Measurements from ENCODE around the gene PATJ.
"Not testable (repeated sequence)": the region's sequence is repeated elsewhere in the genome, so short reads cannot be mapped to it uniquely, and the experiment has no call there.

PATJ gene

DNA sequence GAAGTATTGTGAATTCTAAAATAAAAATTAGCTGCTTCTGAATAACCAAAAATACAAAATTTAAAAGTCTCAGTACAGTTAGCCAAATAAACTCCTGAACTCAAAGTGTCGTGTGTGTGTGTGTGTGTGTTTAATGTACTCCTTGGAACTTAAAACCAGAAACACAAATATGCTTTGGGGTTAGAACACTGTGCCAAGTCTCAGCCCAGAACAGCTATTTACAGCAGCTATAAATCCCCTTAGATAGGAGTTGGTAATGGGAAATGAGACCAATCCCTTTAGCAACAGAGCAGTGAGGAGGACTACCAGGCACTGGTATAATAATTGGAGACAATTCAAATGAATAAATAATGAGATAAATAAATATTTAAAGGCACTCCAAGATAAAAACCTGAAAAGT lies 83.1 kb downstream of the PATJ start:
- Histone ChIP-seq H3K79me2 (ENCODE audit: insufficient read depth, low read length) (no peaks in the 10 kb centered on the region), H3F3A (ENCODE audit: insufficient read depth) (no peaks in the 10 kb centered on the region), H3K9ac (ENCODE audit: low read length) (no peak overlapping the region), H3K27me3 (ENCODE audit: low read length) (no peaks in the 10 kb centered on the region), H3K4me2 (ENCODE audit: low read depth, low read length, poor library complexity, severe bottlenecking) (no peak overlapping the region), H3K9me3 (ENCODE audit: insufficient read depth, low read length) (no peaks in the 10 kb centered on the region), H3K27ac (ENCODE audit: low read depth, low read length) (no peak overlapping the region), H4K20me1 (ENCODE audit: low read depth, low read length) (no peaks in the 10 kb centered on the region), H3K9me2 (replicated peaks; ENCODE audit: insufficient read depth, low read length) (no peaks in the 10 kb centered on the region), H3K4me3 (ENCODE audit: insufficient read depth, low read length, poor library complexity, severe bottlenecking) (no peak overlapping the region), H3K36me3 (ENCODE audit: low read length) (no peaks in the 10 kb centered on the region), H2AFZ (ENCODE audit: low read depth, low read length, severe bottlenecking) (no peak overlapping the region)
- no peak for TF ChIP-seq EZH2phosphoT487 (conservative IDR thresholded peaks at IDR 0.05; ENCODE audit: low read length)
- TF ChIP-seq, protein P1, sequence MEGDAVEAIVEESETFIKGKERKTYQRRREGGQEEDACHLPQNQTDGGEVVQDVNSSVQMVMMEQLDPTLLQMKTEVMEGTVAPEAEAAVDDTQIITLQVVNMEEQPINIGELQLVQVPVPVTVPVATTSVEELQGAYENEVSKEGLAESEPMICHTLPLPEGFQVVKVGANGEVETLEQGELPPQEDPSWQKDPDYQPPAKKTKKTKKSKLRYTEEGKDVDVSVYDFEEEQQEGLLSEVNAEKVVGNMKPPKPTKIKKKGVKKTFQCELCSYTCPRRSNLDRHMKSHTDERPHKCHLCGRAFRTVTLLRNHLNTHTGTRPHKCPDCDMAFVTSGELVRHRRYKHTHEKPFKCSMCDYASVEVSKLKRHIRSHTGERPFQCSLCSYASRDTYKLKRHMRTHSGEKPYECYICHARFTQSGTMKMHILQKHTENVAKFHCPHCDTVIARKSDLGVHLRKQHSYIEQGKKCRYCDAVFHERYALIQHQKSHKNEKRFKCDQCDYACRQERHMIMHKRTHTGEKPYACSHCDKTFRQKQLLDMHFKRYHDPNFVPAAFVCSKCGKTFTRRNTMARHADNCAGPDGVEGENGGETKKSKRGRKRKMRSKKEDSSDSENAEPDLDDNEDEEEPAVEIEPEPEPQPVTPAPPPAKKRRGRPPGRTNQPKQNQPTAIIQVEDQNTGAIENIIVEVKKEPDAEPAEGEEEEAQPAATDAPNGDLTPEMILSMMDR (IDR thresholded peaks at IDR 0.05; ENCODE audit: insufficient read depth, low read length, poor library complexity, severe bottlenecking), result no peak

DNA sequence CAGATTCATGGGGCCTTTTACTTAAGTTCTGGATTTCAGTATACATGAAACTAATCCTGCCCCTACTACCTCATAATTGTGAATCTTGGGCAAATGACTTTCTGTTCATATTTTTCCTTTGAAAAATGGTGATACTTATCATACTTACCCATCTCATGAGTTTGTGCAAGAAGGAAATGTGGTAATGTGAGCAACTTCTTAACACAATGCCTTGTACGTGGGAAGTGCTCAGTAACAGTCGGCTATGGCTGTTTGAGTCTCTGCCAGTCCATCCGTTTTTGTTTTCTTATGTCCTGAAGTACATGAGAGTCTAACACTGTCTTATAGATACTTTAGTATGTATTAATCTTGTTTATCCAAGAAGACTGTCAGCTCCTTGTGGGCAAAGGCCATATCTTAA lies 86.5 kb downstream of the PATJ start:
- Histone ChIP-seq H3K27ac (ENCODE audit: low read depth, low read length) (no peak overlapping the region), H3K4me3 (ENCODE audit: insufficient read depth, low read length, poor library complexity, severe bottlenecking) (no peak overlapping the region), H3K9me2 (replicated peaks; ENCODE audit: insufficient read depth, low read length) (no peaks in the 10 kb centered on the region), H3K27me3 (ENCODE audit: low read length) (no peaks in the 10 kb centered on the region), H4K20me1 (ENCODE audit: low read depth, low read length) (no peaks in the 10 kb centered on the region), H2AFZ (ENCODE audit: low read depth, low read length, severe bottlenecking) (no peak overlapping the region), H3K36me3 (ENCODE audit: low read length) (no peaks in the 10 kb centered on the region), H3F3A (ENCODE audit: insufficient read depth) (no peaks in the 10 kb centered on the region), H3K9me3 (ENCODE audit: insufficient read depth, low read length) (no peaks in the 10 kb centered on the region), H3K79me2 (ENCODE audit: insufficient read depth, low read length) (no peaks in the 10 kb centered on the region), H3K4me2 (ENCODE audit: low read depth, low read length, poor library complexity, severe bottlenecking) (no peak overlapping the region), H3K9ac (ENCODE audit: low read length) (no peak overlapping the region)
- TF ChIP-seq, protein P1 (IDR thresholded peaks at IDR 0.05; ENCODE audit: insufficient read depth, low read length, poor library complexity, severe bottlenecking), result no peak
- TF ChIP-seq EZH2phosphoT487 (conservative IDR thresholded peaks at IDR 0.05; ENCODE audit: low read length), result no peak

DNA sequence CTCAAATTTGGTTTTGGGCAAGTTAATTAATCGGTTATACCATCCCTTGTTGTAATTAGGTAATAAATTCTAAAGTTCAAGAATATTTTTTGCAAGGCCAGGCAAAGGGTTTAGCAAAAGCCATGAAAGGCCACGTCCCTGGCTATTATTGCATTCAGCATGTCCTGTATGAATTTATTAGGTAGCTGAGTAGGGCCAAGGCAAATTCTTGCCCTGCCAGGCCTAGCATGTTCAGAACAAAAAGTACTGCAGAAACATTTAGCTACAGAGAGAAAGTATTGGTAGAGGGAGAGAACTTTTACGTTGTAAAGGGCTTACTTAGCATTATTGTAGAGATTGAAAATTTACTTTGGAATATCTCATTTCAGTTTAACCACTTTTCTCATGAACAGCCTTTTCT lies 94.4 kb downstream of the PATJ start:
- Histone ChIP-seq H3K4me2 (ENCODE audit: low read depth, low read length, poor library complexity, severe bottlenecking) (no peak overlapping the region), H3K27ac (ENCODE audit: low read depth, low read length) (no peak overlapping the region), H3K36me3 (ENCODE audit: low read length) (no peaks in the 10 kb centered on the region)

DNA sequence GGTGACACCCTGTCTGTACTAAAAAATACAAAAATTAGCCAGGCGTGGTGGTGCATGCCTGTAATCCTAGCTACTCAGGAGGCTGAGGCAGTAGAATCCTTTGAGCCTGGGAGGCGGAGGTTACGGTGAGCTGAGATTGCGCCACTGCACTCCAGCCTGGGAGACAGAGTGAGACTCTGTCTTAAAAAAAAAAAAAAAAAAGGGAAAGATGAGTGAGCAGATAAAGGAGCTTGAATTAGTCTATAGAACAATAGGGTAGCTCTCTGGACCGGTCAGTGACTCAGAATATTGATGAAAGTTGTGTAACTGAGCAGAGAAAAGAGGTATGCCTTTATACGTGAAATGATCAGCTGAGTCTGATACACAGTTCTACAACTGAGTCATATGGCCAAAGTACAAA lies 95.3 kb downstream of the PATJ start:
- not testable (repeated sequence) for H3K27me3 ChIP-seq (ENCODE audit: low read length); H3K9me3 ChIP-seq (ENCODE audit: insufficient read depth, low read length); H3K27ac ChIP-seq (ENCODE audit: low read depth, low read length); H3K4me3 ChIP-seq (ENCODE audit: insufficient read depth, low read length, poor library complexity, severe bottlenecking); H3K4me2 ChIP-seq (ENCODE audit: low read depth, low read length, poor library complexity, severe bottlenecking); H3K79me2 ChIP-seq (ENCODE audit: insufficient read depth, low read length); H3K36me3 ChIP-seq (ENCODE audit: low read length); H4K20me1 ChIP-seq (ENCODE audit: low read depth, low read length); H2AFZ ChIP-seq (ENCODE audit: low read depth, low read length, severe bottlenecking); H3K9me2 ChIP-seq (replicated peaks; ENCODE audit: insufficient read depth, low read length); H3K9ac ChIP-seq (ENCODE audit: low read length); H3F3A ChIP-seq (ENCODE audit: insufficient read depth)

More for the DNA sequence above, 94.4 kb downstream of the PATJ start:
- Histone ChIP-seq H3K9me2 (replicated peaks; ENCODE audit: insufficient read depth, low read length) (no peaks in the 10 kb centered on the region), H3K9ac (ENCODE audit: low read length) (no peak overlapping the region), H3F3A (ENCODE audit: insufficient read depth) (no peaks in the 10 kb centered on the region; the same call in 1 of the 2 replicates), H3K9me3 (ENCODE audit: insufficient read depth, low read length) (no peaks in the 10 kb centered on the region), H3K27me3 (ENCODE audit: low read length) (no peaks in the 10 kb centered on the region), H3K79me2 (ENCODE audit: insufficient read depth, low read length) (no peaks in the 10 kb centered on the region), H2AFZ (ENCODE audit: low read depth, low read length, severe bottlenecking) (no peak overlapping the region), H3K4me3 (ENCODE audit: insufficient read depth, low read length, poor library complexity, severe bottlenecking) (no peak overlapping the region), H4K20me1 (ENCODE audit: low read depth, low read length) (no peaks in the 10 kb centered on the region)
- TF ChIP-seq, protein P1 (IDR thresholded peaks at IDR 0.05; ENCODE audit: insufficient read depth, low read length, poor library complexity, severe bottlenecking), result no peak
- TF ChIP-seq EZH2phosphoT487 (conservative IDR thresholded peaks at IDR 0.05; ENCODE audit: low read length), result no peak

All from SU-DHL-6 (cell line).